Stimulated activated CD8-positive, alpha-beta memory T cell treated with anti-CD3 and anti-CD28 coated beads, Interleukin-7, amount 100 ng/mL, for 4 hours (primary cell): ENCODE data around the gene HHAT.
"Not testable (repeated sequence)": the region's sequence is repeated elsewhere in the genome, so short reads cannot be mapped to it uniquely, and the experiment has no call there.

ENCODE experiments used
- DNase-seq, 2 donors: peaks; one replicate each; pipeline ENCODE4 v3.0.0-alpha.2; 2020; ENCODE audit warnings: low read depth in 2 of 2

HHAT gene

GRCh38 chr1:210397252-210397651 lies 68.5 kb downstream of the HHAT start:
- DNase-seq = no peak

GRCh38 chr1:210397681-210398080 lies 69.0 kb downstream of the HHAT start:
- no peak for DNase-seq

DNA sequence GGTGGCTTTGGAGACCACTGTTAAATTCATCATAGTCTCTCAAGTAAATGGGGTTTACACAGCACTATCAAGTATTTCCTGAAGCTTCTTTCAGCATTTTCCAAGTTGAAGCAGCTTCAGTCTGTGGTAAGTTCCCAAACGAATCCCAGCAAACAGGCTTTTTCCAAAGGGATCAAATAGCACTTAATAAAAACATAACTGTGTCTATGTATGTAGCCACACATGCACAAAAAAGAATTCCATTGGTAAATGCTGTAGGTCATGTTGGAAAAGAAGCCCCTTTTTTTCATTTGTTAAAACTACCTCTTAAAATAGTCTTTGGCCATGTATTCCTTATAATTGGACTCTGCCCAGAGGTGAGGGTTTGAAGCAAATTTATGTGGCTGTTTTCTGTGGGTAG lies 69.8 kb downstream of the HHAT start:
- no peak for DNase-seq

- peak in 1 of 2 donors; percentile 16 for DNase-seq
These were observed 71.5 kb downstream of the HHAT start for GRCh38 chr1:210400043-210400840.

GRCh38 chr1:210402560-210402959 lies 73.9 kb downstream of the HHAT start:
- no peak for DNase-seq

DNA sequence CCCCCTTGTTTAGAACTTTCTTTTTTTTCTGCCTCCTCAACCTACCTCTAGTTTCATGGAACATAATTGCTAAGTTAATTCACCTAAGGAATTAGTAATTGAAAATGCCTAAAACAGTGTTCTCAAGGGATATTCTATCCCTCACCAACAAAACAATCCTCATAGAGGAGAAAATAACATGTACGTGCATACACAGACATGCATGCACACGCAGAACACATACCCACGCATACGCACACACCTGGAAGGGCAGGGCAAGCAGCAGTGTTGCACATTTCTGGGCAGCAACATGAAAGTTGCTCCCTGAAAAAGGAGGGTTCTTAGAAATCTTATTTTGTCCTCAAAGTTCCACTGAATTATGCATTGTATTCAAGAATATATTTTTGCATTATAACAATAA lies 76.6 kb downstream of the HHAT start:
- DNase-seq = no peak

GRCh38 chr1:210406341-210406740 lies 77.6 kb downstream of the HHAT start:
- DNase-seq = not testable (repeated sequence)

DNA sequence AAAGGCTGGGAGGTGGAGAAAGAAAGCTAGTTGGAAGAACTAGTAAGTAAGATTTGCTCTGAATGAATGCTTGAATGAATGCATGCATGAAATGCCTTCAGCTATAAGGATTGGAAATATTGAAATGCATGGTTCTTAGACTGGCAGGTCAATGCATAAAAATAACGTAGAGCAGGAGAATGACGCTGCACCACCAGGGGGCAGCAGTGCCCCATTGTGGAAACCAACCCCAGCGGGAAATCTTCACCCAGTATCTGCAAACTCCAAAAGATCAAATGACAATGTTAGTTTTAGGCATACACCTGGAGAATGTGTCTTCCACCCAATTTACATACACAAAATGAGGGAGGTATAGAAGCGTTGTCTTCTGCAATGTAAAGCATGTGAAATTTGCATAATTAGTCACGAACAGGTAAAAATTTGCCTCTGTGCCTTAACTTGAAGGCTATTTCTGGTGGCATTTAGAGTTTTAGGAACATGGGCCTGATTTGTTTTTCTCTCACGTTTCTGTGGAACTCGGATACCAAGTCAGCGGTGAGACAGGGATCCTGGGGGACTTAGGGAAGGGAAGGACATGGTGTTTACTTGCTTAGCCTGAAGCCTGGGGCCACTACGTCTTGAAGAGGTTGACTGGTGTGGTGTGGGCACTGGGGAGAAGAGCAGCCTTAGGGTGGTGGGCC lies 78.6 kb downstream of the HHAT start:
- peak; percentile 45 to 46 for DNase-seq

- DNase-seq = no peak
These were observed 79.2 kb downstream of the HHAT start for GRCh38 chr1:210407887-210408252.

GRCh38 chr1:210412240-210412639 lies 83.5 kb downstream of the HHAT start:
- DNase-seq = no peak

- no peak for DNase-seq
These were observed 85.2 kb downstream of the HHAT start for GRCh38 chr1:210413951-210414350.

GRCh38 chr1:210415846-210416448 lies 87.2 kb downstream of the HHAT start:
- no peak for DNase-seq

- no peak for DNase-seq
These were observed 88.0 kb downstream of the HHAT start for GRCh38 chr1:210416681-210417080.

GRCh38 chr1:210417881-210418280 lies 89.2 kb downstream of the HHAT start:
- no peak for DNase-seq

GRCh38 chr1:210418863-210419650 lies 90.4 kb downstream of the HHAT start:
- no peak for DNase-seq

GRCh38 chr1:210426696-210427095 lies 98.0 kb downstream of the HHAT start:
- DNase-seq = not testable (repeated sequence)

DNA sequence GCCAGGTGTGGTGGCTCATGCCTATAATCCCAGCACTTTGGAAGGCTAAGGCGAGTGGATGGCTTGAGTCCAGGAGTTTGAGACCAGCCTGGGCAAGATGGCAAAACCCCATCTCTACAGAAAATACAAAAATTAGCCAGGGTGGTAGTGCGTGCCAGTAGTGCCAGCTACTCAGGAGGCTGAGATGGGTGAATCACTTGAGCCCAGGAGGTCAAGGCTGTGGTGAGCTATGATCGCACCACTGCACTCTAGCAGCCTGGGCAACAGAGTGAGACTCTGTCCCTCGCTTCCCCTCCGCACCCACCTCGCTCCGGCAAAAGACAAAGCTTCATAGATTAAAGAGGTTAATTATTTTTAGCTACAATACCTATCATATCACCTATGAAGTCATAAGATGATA lies 100.0 kb downstream of the HHAT start:
- no peak for DNase-seq

GRCh38 chr1:210434223-210434622 lies 105.5 kb downstream of the HHAT start:
- no peak for DNase-seq

DNA sequence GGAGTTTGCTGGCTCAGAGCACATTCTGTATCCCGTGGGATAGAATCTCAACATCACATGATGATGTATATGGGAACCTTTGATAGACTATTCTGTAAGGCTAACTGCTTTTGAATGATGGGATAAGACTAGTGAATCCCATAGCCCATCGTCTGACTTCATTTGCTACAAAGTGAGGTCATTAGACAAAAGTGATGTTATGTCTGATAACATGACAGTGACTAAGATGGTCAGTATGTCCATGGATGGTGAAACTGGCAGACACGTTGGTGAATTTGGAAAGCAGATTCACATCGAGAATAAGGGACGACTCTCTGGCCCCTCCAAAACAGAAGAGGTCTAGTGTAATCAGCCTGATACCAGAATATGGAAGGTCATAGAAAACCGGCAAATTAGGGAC lies 108.4 kb downstream of the HHAT start:
- DNase-seq = no peak

- no peak for DNase-seq
These were observed 109.1 kb downstream of the HHAT start for GRCh38 chr1:210437781-210438180.

DNA sequence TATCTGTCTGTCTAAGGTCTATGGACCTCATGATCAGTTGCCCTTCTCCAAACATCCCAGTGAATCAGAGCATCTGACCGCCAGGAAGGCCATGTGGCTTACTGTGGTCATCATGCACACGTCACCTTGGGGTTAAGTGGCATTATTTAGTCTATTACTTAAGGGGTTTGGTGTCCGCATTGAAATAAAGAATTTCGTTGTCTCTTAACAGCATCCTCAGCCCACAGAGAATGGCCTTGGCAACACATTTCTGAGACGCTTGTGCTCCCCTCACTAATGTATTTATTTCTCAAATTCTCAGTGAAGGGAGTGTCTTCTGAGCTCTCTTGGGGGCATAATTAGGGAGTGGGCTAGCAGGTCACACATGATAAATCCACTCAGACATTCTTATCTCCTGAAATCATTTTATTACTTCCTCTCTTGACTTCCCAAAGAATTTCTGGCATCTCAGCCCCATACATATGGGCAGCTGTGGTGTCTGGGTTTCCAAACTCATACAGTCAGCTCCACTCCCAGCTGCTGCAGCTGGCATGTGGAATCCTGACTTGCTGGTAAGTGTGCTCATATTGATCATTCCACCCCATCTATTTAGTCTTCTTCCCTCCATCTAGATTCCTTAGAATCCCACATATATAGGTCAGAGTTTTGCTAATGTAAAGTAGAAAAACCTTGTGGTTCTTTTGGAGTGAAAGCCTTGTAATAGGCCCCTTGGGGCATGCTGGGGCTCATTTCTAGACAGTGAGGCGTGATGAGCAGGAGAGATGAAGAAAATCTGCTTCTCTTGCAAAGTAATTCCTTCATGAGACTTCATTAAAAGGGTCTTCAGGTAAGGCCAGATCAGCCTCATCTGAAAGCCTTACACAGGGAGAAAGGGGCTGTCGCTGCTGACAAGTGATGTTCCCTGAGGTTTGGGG lies 110.5 kb downstream of the HHAT start:
- DNase-seq = no peak
